AG09309 (cell line): ENCODE measurements around the gene HIKESHI.
"Not testable (repeated sequence)": the region's sequence is repeated elsewhere in the genome, so short reads cannot be mapped to it uniquely, and the experiment has no call there.

Experiments used
- DNase-seq: peaks from one replicate; pipeline ENCODE4 v3.0.0-alpha.2; 2010; ENCODE audit warnings: low read depth
- H3K4me3 ChIP-seq: 2 replicates; pipeline ENCODE4 v1.5.1; 2011; ENCODE audit warnings: mild to moderate bottlenecking, low read depth, low read length, moderate library complexity; ENCODE audit not compliant: control insufficient read depth
- TF ChIP-seq, protein P1 (sequence below): IDR thresholded peaks from 2 replicates; pipeline ENCODE4 v1.5.1; 2011; ENCODE audit warnings: mild to moderate bottlenecking, low read depth, low read length, inconsistent platforms; ENCODE audit not compliant: insufficient read depth, control insufficient read depth; ENCODE audit errors: missing control alignments

Gene HIKESHI

DNA sequence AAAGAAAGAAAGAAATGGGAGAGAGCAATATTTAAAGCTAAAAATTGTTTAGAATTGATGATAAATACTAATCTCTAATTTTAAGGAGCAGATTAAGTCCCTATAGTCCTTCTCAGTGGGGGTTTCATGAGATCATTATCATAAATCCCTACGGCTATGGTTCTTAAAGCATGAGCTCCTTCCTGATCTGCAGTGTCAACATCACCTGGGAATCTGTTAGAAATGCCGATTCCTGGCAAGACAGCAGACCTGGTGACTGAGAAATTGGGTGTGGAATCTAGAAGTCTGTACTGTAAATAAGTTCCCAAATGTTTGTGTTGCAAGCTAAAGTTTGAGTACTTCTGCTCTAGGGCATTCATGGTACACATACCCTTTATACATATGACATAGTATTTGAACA, 12.6 kb downstream of the HIKESHI start:
- H3K4me3 ChIP-seq = no peak overlapping the region

DNA sequence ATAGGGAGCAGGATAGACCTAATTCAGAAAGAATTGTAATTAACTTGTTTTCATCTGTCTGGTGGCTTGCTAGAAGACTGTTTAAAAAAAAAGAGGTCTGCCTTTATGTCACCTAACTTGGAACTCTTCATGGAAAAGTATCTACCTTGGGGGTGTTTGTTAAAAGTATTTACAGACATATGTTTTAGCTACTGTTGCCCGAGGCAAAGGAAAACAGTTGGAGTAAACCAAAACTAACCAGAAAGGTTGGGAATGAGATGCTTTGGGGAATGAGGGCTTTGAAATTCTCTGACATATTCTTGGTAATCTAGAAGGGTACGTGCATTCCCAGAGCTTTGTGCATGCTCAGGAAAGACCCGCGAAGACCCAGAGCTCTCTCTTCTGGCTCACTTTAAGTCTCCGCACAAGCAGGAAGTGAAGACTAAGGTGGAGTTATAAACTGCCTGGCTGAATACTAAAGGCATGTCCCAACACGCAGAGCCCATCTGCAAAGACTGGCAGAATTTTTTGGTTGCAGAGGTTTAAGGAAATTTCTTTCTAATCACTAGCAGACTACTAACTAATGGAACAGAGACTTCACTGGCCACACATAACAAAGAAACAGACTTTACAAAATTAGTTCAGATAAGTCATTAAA, 33.2 kb downstream of the HIKESHI start:
- no peak overlapping the region for H3K4me3 ChIP-seq
- DNase-seq = no peak
- TF ChIP-seq, protein P1, sequence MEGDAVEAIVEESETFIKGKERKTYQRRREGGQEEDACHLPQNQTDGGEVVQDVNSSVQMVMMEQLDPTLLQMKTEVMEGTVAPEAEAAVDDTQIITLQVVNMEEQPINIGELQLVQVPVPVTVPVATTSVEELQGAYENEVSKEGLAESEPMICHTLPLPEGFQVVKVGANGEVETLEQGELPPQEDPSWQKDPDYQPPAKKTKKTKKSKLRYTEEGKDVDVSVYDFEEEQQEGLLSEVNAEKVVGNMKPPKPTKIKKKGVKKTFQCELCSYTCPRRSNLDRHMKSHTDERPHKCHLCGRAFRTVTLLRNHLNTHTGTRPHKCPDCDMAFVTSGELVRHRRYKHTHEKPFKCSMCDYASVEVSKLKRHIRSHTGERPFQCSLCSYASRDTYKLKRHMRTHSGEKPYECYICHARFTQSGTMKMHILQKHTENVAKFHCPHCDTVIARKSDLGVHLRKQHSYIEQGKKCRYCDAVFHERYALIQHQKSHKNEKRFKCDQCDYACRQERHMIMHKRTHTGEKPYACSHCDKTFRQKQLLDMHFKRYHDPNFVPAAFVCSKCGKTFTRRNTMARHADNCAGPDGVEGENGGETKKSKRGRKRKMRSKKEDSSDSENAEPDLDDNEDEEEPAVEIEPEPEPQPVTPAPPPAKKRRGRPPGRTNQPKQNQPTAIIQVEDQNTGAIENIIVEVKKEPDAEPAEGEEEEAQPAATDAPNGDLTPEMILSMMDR = no peak

More for the DNA sequence above, 12.6 kb downstream of the HIKESHI start:
- TF ChIP-seq, protein P1 = no peak
- DNase-seq = no peak

DNA sequence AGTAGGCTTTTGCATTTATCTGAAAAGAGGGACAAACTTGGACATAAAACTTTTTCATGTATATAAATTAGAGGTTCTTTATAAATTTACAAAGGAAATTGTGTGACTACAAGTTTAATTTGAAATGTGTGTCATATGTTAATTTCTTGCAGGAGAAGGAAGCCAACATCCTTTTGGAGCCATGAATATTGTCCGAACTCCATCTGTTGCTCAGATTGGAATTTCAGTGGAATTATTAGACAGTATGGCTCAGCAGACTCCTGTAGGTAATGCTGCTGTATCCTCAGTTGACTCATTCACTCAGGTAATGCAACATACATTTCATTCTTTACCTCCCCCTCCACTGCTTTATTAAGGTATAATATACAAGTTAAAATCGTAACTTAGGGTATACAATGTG, 35.2 kb downstream of the HIKESHI start:
- TF ChIP-seq, protein P1 = no peak
- no peak overlapping the region for H3K4me3 ChIP-seq
- no peak for DNase-seq

DNA sequence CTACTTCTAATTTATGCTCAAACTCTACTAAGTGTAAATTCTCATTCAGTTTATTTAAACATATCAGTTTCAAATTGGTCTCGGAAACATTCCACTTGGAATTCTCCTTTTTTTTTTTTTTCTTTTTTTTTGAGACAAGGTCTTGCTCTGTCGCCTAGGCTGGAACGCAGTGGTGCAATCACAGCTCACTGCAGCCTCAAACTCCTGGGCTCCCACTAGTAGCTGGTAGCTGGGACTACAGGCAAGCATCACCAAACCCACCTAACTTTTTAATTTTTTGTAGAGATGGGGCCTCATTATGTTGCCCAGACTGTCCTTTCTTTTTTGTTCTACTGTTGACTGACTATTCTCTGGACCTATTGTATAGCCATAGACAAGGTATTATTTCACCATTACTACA, 39.3 kb downstream of the HIKESHI start:
- no peak overlapping the region for H3K4me3 ChIP-seq
- TF ChIP-seq, protein P1 = no peak
- DNase-seq = no peak

DNA sequence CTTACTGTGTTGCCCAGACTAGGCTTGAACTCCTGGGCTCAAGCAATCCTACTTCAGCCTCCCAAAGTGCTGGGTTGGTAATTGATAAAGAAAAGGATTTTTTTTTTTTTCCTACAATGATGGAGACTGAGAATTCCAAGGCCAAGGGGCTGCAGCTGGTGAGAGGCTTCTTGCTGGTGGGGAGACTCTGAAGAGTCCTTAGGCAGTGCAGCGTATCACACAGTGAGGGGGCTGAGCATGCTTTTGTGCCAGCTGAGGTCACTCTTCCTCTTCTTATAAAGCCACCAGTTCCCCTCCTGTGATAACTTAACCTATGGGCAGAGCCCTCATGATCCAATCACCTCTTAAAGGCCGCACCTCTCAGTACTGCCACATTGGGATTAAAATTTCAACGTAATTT, 44.5 kb downstream of the HIKESHI start:
- H3K4me3 ChIP-seq = no peak overlapping the region
- DNase-seq = no peak
- TF ChIP-seq, protein P1 = no peak

DNA sequence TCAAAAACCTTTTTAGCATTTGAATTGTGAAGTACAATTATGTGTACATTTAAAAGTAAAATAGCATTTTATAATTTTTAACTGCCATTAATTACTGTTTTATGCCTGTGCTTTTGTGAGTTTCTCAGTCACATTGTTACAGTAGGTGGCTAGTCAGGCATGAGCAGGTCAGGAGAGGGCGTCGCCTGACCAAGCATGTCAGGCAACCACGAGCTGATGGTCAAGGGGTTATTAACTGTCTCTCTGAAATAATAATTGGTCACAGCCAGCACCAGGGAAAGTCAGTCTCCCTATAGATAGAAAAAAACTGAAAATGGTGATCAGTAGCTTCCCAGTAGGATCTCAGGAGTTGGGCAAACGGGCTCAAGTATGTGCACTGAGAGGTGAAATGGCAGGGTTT, 53.2 kb downstream of the HIKESHI start:
- H3K4me3 ChIP-seq = no peak overlapping the region
- no peak for DNase-seq
- TF ChIP-seq, protein P1 = no peak

DNA sequence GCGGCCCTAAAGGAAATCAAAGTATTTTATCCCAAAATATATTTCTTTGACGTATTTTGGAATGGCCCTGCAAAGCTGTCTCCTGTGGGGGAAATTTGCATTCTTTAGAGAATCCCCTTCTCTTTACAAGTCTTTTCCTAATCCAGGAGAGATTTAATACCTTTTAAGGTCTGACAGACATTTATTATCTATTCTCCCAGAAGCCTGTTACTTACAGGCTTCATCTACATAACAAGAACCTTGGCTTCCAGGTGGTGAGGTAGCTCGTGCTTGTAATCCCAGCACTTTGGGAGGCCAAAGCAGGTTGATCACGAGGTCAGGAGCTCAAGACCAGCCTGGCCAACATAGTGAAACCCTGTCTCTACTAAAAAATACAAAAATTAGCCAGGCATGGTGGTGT, 55.4 kb downstream of the HIKESHI start:
- not testable (repeated sequence) for DNase-seq, H3K4me3 ChIP-seq
